ENCODE data around the gene RTN1. TPM values are rescaled to one million over a fixed set of nuclear protein-coding genes. Genes with fewer than 3 reads are reported as not detected.

RTN1 gene
- total RNA-seq, 2 experiments from 2014 or later, result not detected

GRCh38 chr14:59630288-59630963, 240.2 kb downstream of the RTN1 start:
- Mint-ChIP-seq H3K27ac (no peak overlapping the region), H3K4me1 (ENCODE audit: low read depth) (peaks cover 2% of the 10 kb centered on the region), H3K4me3 (no peak overlapping the region), H3K27me3 (ENCODE audit: low read depth) (peaks cover 43% of the 10 kb centered on the region), H3K9me3 (ENCODE audit: insufficient read depth) (no peaks in the 10 kb centered on the region), H3K36me3 (ENCODE audit: low read depth) (no peaks in the 10 kb centered on the region)
- no peak for DNase-seq
- ATAC-seq, result peak; percentile 77
- CTCF ChIA-PET, result interaction anchor here (1.6 kb wide), 1 partner anchor 123 kb away, joined by 3 read pairs; no protein-coding TSS in a partner anchor
- POLR2A ChIA-PET, result interaction anchor here (0.7 kb wide), 1 partner anchor 714 kb away, joined by 3 read pairs; no protein-coding TSS in a partner anchor

- Mint-ChIP-seq H3K27me3 (ENCODE audit: low read depth) (peaks cover 43% of the 10 kb centered on the region), H3K9me3 (ENCODE audit: insufficient read depth) (no peaks in the 10 kb centered on the region), H3K4me3 (no peak overlapping the region), H3K4me1 (ENCODE audit: low read depth) (peaks cover 2% of the 10 kb centered on the region), H3K36me3 (ENCODE audit: low read depth) (no peaks in the 10 kb centered on the region), H3K27ac (no peak overlapping the region)
- POLR2A ChIA-PET, result interaction anchor here (0.7 kb wide), 1 partner anchor 713 kb away, joined by 3 read pairs; no protein-coding TSS in a partner anchor
- DNase-seq (no peak), ATAC-seq (no peak)
- CTCF ChIA-PET, result interaction anchor here (1.6 kb wide), 1 partner anchor 122 kb away, joined by 3 read pairs; no protein-coding TSS in a partner anchor
Measured at GRCh38 chr14:59629444-59630287, 240.9 kb downstream of the RTN1 start.

- Mint-ChIP-seq H3K27me3 (ENCODE audit: low read depth) (peaks cover 39% of the 10 kb centered on the region), H3K4me3 (no peak overlapping the region), H3K4me1 (ENCODE audit: low read depth) (peaks cover 2% of the 10 kb centered on the region), H3K27ac (no peak overlapping the region), H3K9me3 (ENCODE audit: insufficient read depth) (no peaks in the 10 kb centered on the region), H3K36me3 (ENCODE audit: low read depth) (no peaks in the 10 kb centered on the region)
- ChIA-PET POLR2A (no interaction called here), CTCF (interaction anchor here (0.9 kb wide), 1 partner anchor 557 kb away, joined by 3 read pairs; no protein-coding TSS in a partner anchor)
- DNase-seq, result no peak
- ATAC-seq, result no peak
Measured at GRCh38 chr14:59627011-59627520, 243.5 kb downstream of the RTN1 start.

- H3K36me3 Mint-ChIP-seq (ENCODE audit: low read depth), result no peaks in the 10 kb centered on the region
- H3K4me3 Mint-ChIP-seq, result no peak overlapping the region
- H3K9me3 Mint-ChIP-seq (ENCODE audit: insufficient read depth), result no peaks in the 10 kb centered on the region
- POLR2A ChIA-PET, result no interaction called here
- ATAC-seq (no peak), DNase-seq (no peak)
- CTCF ChIA-PET, result no interaction called here
- no peak overlapping the region for H3K27ac Mint-ChIP-seq
- peaks cover 13% of the 10 kb centered on the region for H3K27me3 Mint-ChIP-seq (ENCODE audit: low read depth)
- H3K4me1 Mint-ChIP-seq (ENCODE audit: low read depth), result no peaks in the 10 kb centered on the region
Measured at GRCh38 chr14:59622631-59623030, 247.9 kb downstream of the RTN1 start.

- peaks cover 7% of the 10 kb centered on the region for H3K27me3 Mint-ChIP-seq (ENCODE audit: low read depth)
- no peak overlapping the region for H3K27ac Mint-ChIP-seq
- H3K9me3 Mint-ChIP-seq (ENCODE audit: insufficient read depth), result no peaks in the 10 kb centered on the region
- no peaks in the 10 kb centered on the region for H3K4me1 Mint-ChIP-seq (ENCODE audit: low read depth)
- POLR2A ChIA-PET, result no interaction called here
- no peaks in the 10 kb centered on the region for H3K36me3 Mint-ChIP-seq (ENCODE audit: low read depth)
- no peak for DNase-seq
- H3K4me3 Mint-ChIP-seq, result no peak overlapping the region
- no peak for ATAC-seq
- CTCF ChIA-PET, result no interaction called here
Measured at GRCh38 chr14:59619061-59619460, 251.5 kb downstream of the RTN1 start.

- Mint-ChIP-seq H3K4me3 (no peak overlapping the region), H3K27me3 (ENCODE audit: low read depth) (peaks cover 16% of the 10 kb centered on the region), H3K9me3 (ENCODE audit: insufficient read depth) (no peaks in the 10 kb centered on the region), H3K36me3 (ENCODE audit: low read depth) (no peaks in the 10 kb centered on the region), H3K4me1 (ENCODE audit: low read depth) (no peaks in the 10 kb centered on the region), H3K27ac (no peak overlapping the region)
- ATAC-seq (no peak), DNase-seq (no peak)
- ChIA-PET POLR2A (no interaction called here), CTCF (no interaction called here)
Measured at GRCh38 chr14:59601056-59601455, 269.5 kb downstream of the RTN1 start.

- Mint-ChIP-seq H3K36me3 (ENCODE audit: low read depth) (no peaks in the 10 kb centered on the region), H3K27me3 (ENCODE audit: low read depth) (peaks cover 16% of the 10 kb centered on the region), H3K27ac (no peak overlapping the region), H3K4me3 (no peak overlapping the region), H3K4me1 (ENCODE audit: low read depth) (no peaks in the 10 kb centered on the region), H3K9me3 (ENCODE audit: insufficient read depth) (no peaks in the 10 kb centered on the region)
- CTCF ChIA-PET, result no interaction called here
- POLR2A ChIA-PET, result no interaction called here
- no peak for DNase-seq
- no peak for ATAC-seq
Measured at GRCh38 chr14:59600211-59600945, 270.2 kb downstream of the RTN1 start.

GRCh38 chr14:59595071-59595470, 275.5 kb downstream of the RTN1 start:
- no peaks in the 10 kb centered on the region for H3K4me1 Mint-ChIP-seq (ENCODE audit: low read depth)
- no peak overlapping the region for H3K27ac Mint-ChIP-seq

GRCh38 chr14:59591641-59592370, 278.8 kb downstream of the RTN1 start:
- Mint-ChIP-seq H3K27ac (no peak overlapping the region), H3K4me1 (ENCODE audit: low read depth) (no peaks in the 10 kb centered on the region), H3K4me3 (no peak overlapping the region), H3K36me3 (ENCODE audit: low read depth) (no peaks in the 10 kb centered on the region), H3K27me3 (ENCODE audit: low read depth) (peaks cover 6% of the 10 kb centered on the region), H3K9me3 (ENCODE audit: insufficient read depth) (peaks cover 3% of the 10 kb centered on the region)
- POLR2A ChIA-PET, result no interaction called here
- no peak for ATAC-seq
- DNase-seq, result no peak
- CTCF ChIA-PET, result no interaction called here

More at GRCh38 chr14:59595071-59595470, 275.5 kb downstream of the RTN1 start:
- no peak for ATAC-seq
- H3K36me3 Mint-ChIP-seq (ENCODE audit: low read depth), result no peaks in the 10 kb centered on the region
- DNase-seq, result no peak
- H3K4me3 Mint-ChIP-seq, result no peak overlapping the region
- CTCF ChIA-PET, result no interaction called here
- peaks cover 3% of the 10 kb centered on the region for H3K9me3 Mint-ChIP-seq (ENCODE audit: insufficient read depth)
- POLR2A ChIA-PET, result no interaction called here
- peaks cover 18% of the 10 kb centered on the region for H3K27me3 Mint-ChIP-seq (ENCODE audit: low read depth)

GRCh38 chr14:59588101-59588500, 282.5 kb downstream of the RTN1 start:
- no peak for DNase-seq
- H3K4me1 Mint-ChIP-seq (ENCODE audit: low read depth), result peaks cover 8% of the 10 kb centered on the region
- ATAC-seq, result no peak
- H3K9me3 Mint-ChIP-seq (ENCODE audit: insufficient read depth), result peaks cover 3% of the 10 kb centered on the region
- no peak overlapping the region for H3K4me3 Mint-ChIP-seq
- H3K27ac Mint-ChIP-seq, result no peak overlapping the region
- peaks cover 2% of the 10 kb centered on the region for H3K27me3 Mint-ChIP-seq (ENCODE audit: low read depth)
- POLR2A ChIA-PET, result no interaction called here
- H3K36me3 Mint-ChIP-seq (ENCODE audit: low read depth), result no peaks in the 10 kb centered on the region
- CTCF ChIA-PET, result no interaction called here

- CTCF ChIA-PET, result interaction anchor here (1.6 kb wide), 1 partner anchor 9 kb away, joined by 9 read pairs; the partner anchor contains the start of gene CCDC175
- no peak overlapping the region for H3K27ac Mint-ChIP-seq
- H3K4me3 Mint-ChIP-seq, result peak overlapping the region; percentile 14
- H3K4me1 Mint-ChIP-seq (ENCODE audit: low read depth), result peaks cover 8% of the 10 kb centered on the region
- H3K36me3 Mint-ChIP-seq (ENCODE audit: low read depth), result no peaks in the 10 kb centered on the region
- DNase-seq (no peak), ATAC-seq (peak; percentile 47)
- H3K27me3 Mint-ChIP-seq (ENCODE audit: low read depth), result peaks cover 2% of the 10 kb centered on the region
- no peaks in the 10 kb centered on the region for H3K9me3 Mint-ChIP-seq (ENCODE audit: insufficient read depth)
- POLR2A ChIA-PET, result no interaction called here
Measured at GRCh38 chr14:59585891-59586554, 284.6 kb downstream of the RTN1 start.
